Prostate gland (tissue), 2 donors: ENCODE data around the gene PPP2R5E. TPM values are rescaled to one million over a fixed set of nuclear protein-coding genes. Genes with fewer than 3 reads are reported as not detected.

ENCODE experiments used
- DNase-seq: peaks from one replicate; pipeline ENCODE4 v3.0.0-alpha.2; 2019; ENCODE audit warnings: low spot score
- H3K27ac ChIP-seq, 2 donors: fragments of 200-600 bp; sonication (generic); 2 replicates each; pipeline ENCODE4 v1.5.1; 2017 to 2019
- H3K27me3 ChIP-seq: fragments of 200-600 bp; sonication (generic); replicated peaks from 2 replicates; pipeline ENCODE4 v1.5.1; 2019; ENCODE audit not compliant: insufficient read depth
- H3K36me3 ChIP-seq, 2 donors: fragments of 200-600 bp; sonication (generic); 1 replicate in 1 of 2; 2 replicates in 1 of 2; pipeline versions ENCODE4 v1.5.1 to v1.8.1; 2017 to 2019
- H3K4me1 ChIP-seq: fragments of 200-600 bp; sonication (generic); replicated peaks from 2 replicates; pipeline ENCODE4 v1.5.1; 2019
- H3K4me3 ChIP-seq, 2 donors: fragments of 200-600 bp; sonication (generic); 2 replicates each; pipeline ENCODE4 v1.5.1; 2017 to 2019
- H3K9me3 ChIP-seq: fragments of 200-600 bp; sonication (generic); 2 replicates; pipeline ENCODE4 v1.5.1; 2017
- CTCF ChIP-seq, 4 experiments: fragments of 200-600 bp in 2 of 4; fragments of 450-650 bp in 2 of 4; sonication (generic) in 2 of 4; IDR thresholded peaks; 1 replicate in 3 of 4; 2 replicates in 1 of 4; pipeline ENCODE4 v1.5.1; 2016 to 2019; ENCODE audit warnings: antibody characterized with exemption in 4 of 4, mild to moderate bottlenecking in 2 of 4, moderate library complexity in 2 of 4
- POLR2A ChIP-seq: fragments of 450-650 bp; IDR thresholded peaks from one replicate; pipeline ENCODE4 v1.6.1; 2016; ENCODE audit warnings: antibody characterized with exemption, mild to moderate bottlenecking
- POLR2AphosphoS5 ChIP-seq: sonication (generic); formaldehyde crosslinking; IDR thresholded peaks from one replicate; pipeline ENCODE4 v1.6.1; 2017; ENCODE audit warnings: antibody characterized with exemption
- WGBS: methylation state at CpG from one replicate; pipeline ENCODE4 v1.1.5; 2018; 5-methylcytosine and 5-hydroxymethylcytosine counted together
- intact Hi-C: fragments of 100-400 bp; cut with DNase I; formaldehyde crosslinking; loops from one replicate; pipeline ENCODE4 v1.14.2; 2022
- total RNA-seq, 2 donors: library from RNA; depleted of rRNA; stranded (reverse); fragments of >200 nt; gene quantifications; one replicate each; pipeline ENCODE4 v1.1.0, GENCODE V29; 2016

The PPP2R5E gene
- total RNA-seq, 2 donors from 2014 or later = 23.5 to 30.0 TPM

GRCh38 chr14:63394841-63395240, 148.3 kb downstream of the PPP2R5E start:
- Histone ChIP-seq H3K9me3 (no peaks in the 10 kb centered on the region), H3K4me1 (no peaks in the 10 kb centered on the region), H3K27me3 (no peaks in the 10 kb centered on the region), H3K27ac (no peak overlapping the region), H3K4me3 (no peak overlapping the region), H3K36me3 (no peaks in the 10 kb centered on the region)
- no peak for DNase-seq
- 85% methylated on average over 1 of the region's 1 CpG for WGBS
- TF ChIP-seq CTCF (IDR thresholded peaks at IDR 0.05) (no peak), POLR2AphosphoS5 (no peak), POLR2A (no peak)
- intact Hi-C loops = loop anchor here (5.0 kb wide), 1 partner anchor 247 kb away; the partner anchor contains the start of gene WDR89

GRCh38 chr14:63394432-63394831, 148.7 kb downstream of the PPP2R5E start:
- Histone ChIP-seq H3K4me1 (no peaks in the 10 kb centered on the region), H3K4me3 (no peak overlapping the region), H3K27ac (no peak overlapping the region), H3K36me3 (no peaks in the 10 kb centered on the region), H3K27me3 (no peaks in the 10 kb centered on the region), H3K9me3 (no peaks in the 10 kb centered on the region)
- 100% methylated on average over 2 of the region's 2 CpGs for WGBS
- TF ChIP-seq CTCF (IDR thresholded peaks at IDR 0.05) (no peak), POLR2A (no peak), POLR2AphosphoS5 (no peak)
- DNase-seq = no peak
- intact Hi-C loops = loop anchor here (5.0 kb wide), 1 partner anchor 248 kb away; the partner anchor contains the start of gene WDR89

GRCh38 chr14:63393012-63393411, 150.2 kb downstream of the PPP2R5E start:
- no peaks in the 10 kb centered on the region for H3K27me3 ChIP-seq
- no peak overlapping the region for H3K4me3 ChIP-seq
- WGBS = 84% methylated on average over 2 of the region's 2 CpGs
- H3K27ac ChIP-seq = no peak overlapping the region
- H3K36me3 ChIP-seq = no peaks in the 10 kb centered on the region
- intact Hi-C loops = loop anchor here (5.0 kb wide), 1 partner anchor 249 kb away; the partner anchor contains the start of gene WDR89
- H3K9me3 ChIP-seq = no peaks in the 10 kb centered on the region
- no peak for DNase-seq
- no peaks in the 10 kb centered on the region for H3K4me1 ChIP-seq
- no peak for TF ChIP-seq POLR2A
- TF ChIP-seq POLR2AphosphoS5 = no peak
- no peak for TF ChIP-seq CTCF (IDR thresholded peaks at IDR 0.05)

- Histone ChIP-seq H3K27me3 (no peaks in the 10 kb centered on the region), H3K36me3 (no peaks in the 10 kb centered on the region), H3K9me3 (no peaks in the 10 kb centered on the region), H3K4me3 (no peak overlapping the region), H3K27ac (no peak overlapping the region), H3K4me1 (no peaks in the 10 kb centered on the region)
- intact Hi-C loops = loop anchor here (5.0 kb wide), 1 partner anchor 250 kb away; the partner anchor contains the start of gene WDR89
- TF ChIP-seq POLR2AphosphoS5 (no peak), POLR2A (no peak), CTCF (IDR thresholded peaks at IDR 0.05) (no peak)
- no peak for DNase-seq
- WGBS = 13% methylated on average over 1 of the region's 1 CpG
Measured at GRCh38 chr14:63392236-63392635, 150.9 kb downstream of the PPP2R5E start.

GRCh38 chr14:63388766-63389431, 154.3 kb downstream of the PPP2R5E start:
- Histone ChIP-seq H3K36me3 (no peaks in the 10 kb centered on the region), H3K27ac (no peak overlapping the region), H3K4me1 (no peaks in the 10 kb centered on the region), H3K9me3 (no peaks in the 10 kb centered on the region), H3K4me3 (no peak overlapping the region), H3K27me3 (no peaks in the 10 kb centered on the region)
- TF ChIP-seq POLR2AphosphoS5 = peak; percentile 33
- TF ChIP-seq POLR2A = no peak
- TF ChIP-seq CTCF (IDR thresholded peaks at IDR 0.05) = peak; percentile 59 to 84 (median 73)
- DNase-seq = peak; percentile 30
- WGBS = 56% methylated on average over 8 of the region's 8 CpGs
- intact Hi-C loops = loop anchor here (2.0 to 10.0 kb wide), 2 partner anchors 156 to 376 kb away; no protein-coding TSS in a partner anchor
